Measurements from ENCODE around the gene SKAP1.

SKAP1 gene

GRCh38 chr17:48282303-48282702 is 147.7 kb downstream of the SKAP1 start:
- peaks cover 26% of the 10 kb centered on the region for H3K36me3 Mint-ChIP-seq
- no peaks in the 10 kb centered on the region for H3K9me3 Mint-ChIP-seq
- no peak overlapping the region for H3K4me3 Mint-ChIP-seq
- no peaks in the 10 kb centered on the region for H3K4me1 Mint-ChIP-seq
- no peak overlapping the region for H3K27ac Mint-ChIP-seq
- no peak for DNase-seq
- no peaks in the 10 kb centered on the region for H3K27me3 Mint-ChIP-seq
- CTCF ChIA-PET = interaction anchor here (1.0 to 1.2 kb wide), 2 partner anchors 20 to 26 kb away, joined by 3 to 4 read pairs; no protein-coding TSS in a partner anchor

GRCh38 chr17:48278760-48279491 is 151.1 kb downstream of the SKAP1 start:
- no peaks in the 10 kb centered on the region for H3K9me3 Mint-ChIP-seq
- H3K27me3 Mint-ChIP-seq = no peaks in the 10 kb centered on the region
- no peak overlapping the region for H3K4me3 Mint-ChIP-seq
- CTCF ChIA-PET = no interaction called here
- no peak for DNase-seq
- H3K36me3 Mint-ChIP-seq = peaks cover 29% of the 10 kb centered on the region
- H3K27ac Mint-ChIP-seq = no peak overlapping the region
- H3K4me1 Mint-ChIP-seq = no peaks in the 10 kb centered on the region

GRCh38 chr17:48276776-48277175 is 153.2 kb downstream of the SKAP1 start:
- CTCF ChIA-PET = interaction anchor here (0.7 to 1.3 kb wide), 2 partner anchors 14 to 603 kb away, joined by 3 read pairs; no protein-coding TSS in a partner anchor
- Mint-ChIP-seq H3K9me3 (no peaks in the 10 kb centered on the region), H3K4me3 (no peak overlapping the region), H3K27ac (no peak overlapping the region), H3K27me3 (no peaks in the 10 kb centered on the region), H3K36me3 (peaks cover 29% of the 10 kb centered on the region), H3K4me1 (no peaks in the 10 kb centered on the region)
- DNase-seq = no peak

DNA sequence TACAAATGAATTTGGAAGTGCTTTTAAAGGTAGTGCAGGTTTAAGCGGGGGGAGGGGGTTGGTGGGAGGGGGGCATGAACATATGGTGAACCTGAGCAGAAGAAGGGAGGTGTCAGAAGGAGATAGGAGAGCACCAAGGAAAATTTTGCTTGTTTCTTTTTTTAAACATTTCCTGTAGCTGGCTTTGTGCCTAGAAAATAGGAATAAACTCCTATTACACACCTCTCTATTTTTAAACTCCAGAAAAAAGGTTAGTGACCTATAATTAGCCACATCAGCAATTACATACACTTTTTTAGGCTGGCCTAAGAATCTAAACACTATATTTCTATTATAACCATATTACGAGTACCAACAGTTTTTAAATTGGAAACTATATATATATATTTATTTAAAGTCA is 159.1 kb downstream of the SKAP1 start:
- H3K36me3 Mint-ChIP-seq = peaks cover 8% of the 10 kb centered on the region
- CTCF ChIA-PET = interaction anchor here (1.3 kb wide), 1 partner anchor 8 kb away, joined by 4 read pairs; no protein-coding TSS in a partner anchor
- no peak overlapping the region for H3K4me3 Mint-ChIP-seq

GRCh38 chr17:48269209-48269608 is 160.8 kb downstream of the SKAP1 start:
- Mint-ChIP-seq H3K27ac (no peak overlapping the region), H3K9me3 (no peaks in the 10 kb centered on the region), H3K4me3 (no peak overlapping the region), H3K27me3 (no peaks in the 10 kb centered on the region), H3K36me3 (peaks cover 1% of the 10 kb centered on the region), H3K4me1 (no peaks in the 10 kb centered on the region)
- DNase-seq = no peak
- CTCF ChIA-PET = interaction anchor here (1.3 to 1.9 kb wide), 4 partner anchors 12 to 324 kb away, joined by 3 to 5 read pairs (median 4); no protein-coding TSS in a partner anchor

More for the DNA sequence above, 159.1 kb downstream of the SKAP1 start:
- Mint-ChIP-seq H3K9me3 (no peaks in the 10 kb centered on the region), H3K4me1 (no peaks in the 10 kb centered on the region), H3K27me3 (no peaks in the 10 kb centered on the region), H3K27ac (no peak overlapping the region)
- no peak for DNase-seq

GRCh38 chr17:48263731-48264035 is 166.3 kb downstream of the SKAP1 start:
- H3K27me3 Mint-ChIP-seq = no peaks in the 10 kb centered on the region
- H3K4me1 Mint-ChIP-seq = no peaks in the 10 kb centered on the region
- CTCF ChIA-PET = interaction anchor here (0.7 to 3.4 kb wide), 15 partner anchors 10 to 349 kb away, joined by 3 to 17 read pairs (median 4); partner anchors contain the start of gene HOXB5
- peaks cover 16% of the 10 kb centered on the region for H3K36me3 Mint-ChIP-seq
- no peak overlapping the region for H3K27ac Mint-ChIP-seq
- no peaks in the 10 kb centered on the region for H3K9me3 Mint-ChIP-seq
- no peak overlapping the region for H3K4me3 Mint-ChIP-seq
- no peak for DNase-seq

DNA sequence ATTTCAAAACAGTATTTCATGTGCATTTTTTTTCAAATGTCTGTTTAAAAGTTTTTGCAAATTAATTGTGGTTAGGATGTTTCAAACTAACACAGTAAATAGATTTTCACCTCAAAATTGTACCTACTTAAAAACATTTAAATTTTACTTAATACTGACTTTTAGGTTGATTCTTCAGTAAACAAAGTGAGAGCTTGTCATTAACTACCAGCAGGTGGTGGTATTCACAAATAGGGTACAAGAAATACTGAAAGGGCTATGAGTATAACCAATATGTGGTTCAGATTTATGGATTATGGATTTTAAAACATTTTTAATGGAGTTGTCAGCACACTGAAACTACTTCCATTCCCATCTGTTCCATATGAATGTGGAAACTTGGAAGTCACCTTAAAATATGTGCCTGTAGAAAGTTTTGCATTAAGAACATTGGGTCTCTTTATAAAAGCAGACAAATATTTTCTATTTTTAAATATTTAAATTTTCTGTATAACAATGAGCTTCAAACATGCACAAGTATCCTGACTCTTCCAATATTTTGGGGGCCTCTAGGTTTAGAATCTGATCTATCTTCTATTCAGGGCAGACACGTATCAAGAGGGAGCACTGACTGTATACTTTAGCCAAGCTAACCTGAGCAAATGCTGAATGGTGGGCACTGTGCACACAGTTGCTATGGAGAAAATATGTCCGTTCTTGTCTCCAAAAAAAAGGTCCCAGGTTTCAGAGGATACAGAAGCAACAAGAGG is 166.9 kb downstream of the SKAP1 start:
- no peak for DNase-seq
- no peaks in the 10 kb centered on the region for H3K4me1 Mint-ChIP-seq
- no peaks in the 10 kb centered on the region for H3K27me3 Mint-ChIP-seq
- H3K27ac Mint-ChIP-seq = no peak overlapping the region
- CTCF ChIA-PET = interaction anchor here (0.6 to 3.4 kb wide), 24 partner anchors 8 to 349 kb away, joined by 3 to 17 read pairs (median 4); partner anchors contain the start of genes HOXB3 and HOXB5
- peaks cover 19% of the 10 kb centered on the region for H3K36me3 Mint-ChIP-seq
- H3K4me3 Mint-ChIP-seq = no peak overlapping the region
- H3K9me3 Mint-ChIP-seq = no peaks in the 10 kb centered on the region

DNA sequence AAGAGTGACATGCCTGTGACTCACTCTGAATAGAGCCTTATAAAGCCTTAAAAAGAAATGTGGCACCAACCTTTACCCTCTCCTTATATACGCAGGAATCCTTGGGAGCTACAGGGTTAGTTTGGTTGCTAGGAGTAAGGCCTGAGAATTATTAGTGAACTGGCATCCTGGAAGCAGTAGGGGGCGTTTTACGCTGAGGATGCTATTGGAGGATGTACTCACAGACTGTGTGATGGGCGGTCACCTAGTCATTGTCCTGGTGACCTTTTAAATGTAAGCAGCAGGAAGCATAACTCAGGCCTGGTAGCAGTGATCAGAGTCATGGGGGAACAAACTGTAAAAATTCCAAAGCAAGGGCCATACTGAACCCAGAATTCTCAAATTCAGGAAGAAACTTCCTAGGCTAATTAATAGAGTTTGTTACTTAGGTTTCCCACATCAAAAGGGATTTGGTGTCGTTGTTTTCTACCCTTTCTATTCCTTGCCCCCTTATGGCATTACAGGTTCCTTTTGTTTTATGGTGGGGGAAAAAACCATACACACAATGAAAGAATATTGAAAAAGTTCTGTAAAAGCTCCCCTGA is 168.6 kb downstream of the SKAP1 start:
- H3K9me3 Mint-ChIP-seq = no peaks in the 10 kb centered on the region
- H3K27ac Mint-ChIP-seq = no peak overlapping the region
- no peaks in the 10 kb centered on the region for H3K27me3 Mint-ChIP-seq
- CTCF ChIA-PET = interaction anchor here (1.2 to 2.8 kb wide), 5 partner anchors 43 to 332 kb away, joined by 3 to 24 read pairs (median 4); partner anchors contain the start of gene HOXB5
- DNase-seq = no peak
- H3K36me3 Mint-ChIP-seq = peaks cover 21% of the 10 kb centered on the region
- no peaks in the 10 kb centered on the region for H3K4me1 Mint-ChIP-seq
- no peak overlapping the region for H3K4me3 Mint-ChIP-seq

DNA sequence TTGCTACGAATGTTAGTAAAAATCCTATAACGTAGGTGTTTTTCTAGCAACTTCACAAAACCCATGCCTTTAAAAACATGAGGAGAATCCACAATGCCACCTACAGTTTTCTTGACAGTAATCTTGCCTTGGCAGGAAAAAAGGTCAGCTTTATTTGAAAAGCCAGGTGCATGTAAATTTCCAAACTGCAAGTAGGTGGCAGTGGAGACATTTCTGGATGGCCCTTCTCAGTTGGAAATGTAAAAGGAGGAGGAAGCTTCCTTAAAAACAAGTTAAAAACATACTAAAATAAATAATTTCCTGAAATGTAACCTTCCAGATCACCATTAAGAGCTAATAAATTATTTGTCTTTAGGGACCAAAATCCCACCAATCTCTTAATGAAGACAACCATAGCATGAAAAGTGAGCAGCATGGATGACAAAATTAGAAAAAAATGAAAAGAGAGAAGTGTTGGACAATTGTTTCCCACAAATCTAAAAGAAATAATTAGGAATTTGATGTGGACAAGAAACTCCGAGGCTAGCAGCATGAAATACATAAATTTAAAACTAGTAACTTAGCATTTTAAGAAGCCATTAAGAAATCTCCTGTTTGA is 170.2 kb downstream of the SKAP1 start:
- CTCF ChIA-PET = interaction anchor here (0.7 to 2.8 kb wide), 10 partner anchors 10 to 342 kb away, joined by 3 to 24 read pairs (median 4); partner anchors contain the start of gene HOXB5
- Mint-ChIP-seq H3K27me3 (no peaks in the 10 kb centered on the region), H3K4me1 (no peaks in the 10 kb centered on the region), H3K27ac (no peak overlapping the region), H3K4me3 (no peak overlapping the region), H3K36me3 (peaks cover 22% of the 10 kb centered on the region), H3K9me3 (no peaks in the 10 kb centered on the region)
- DNase-seq = no peak

- no peak for DNase-seq
- peaks cover 21% of the 10 kb centered on the region for H3K36me3 Mint-ChIP-seq
- H3K27ac Mint-ChIP-seq = no peak overlapping the region
- H3K4me3 Mint-ChIP-seq = no peak overlapping the region
- CTCF ChIA-PET = interaction anchor here (0.9 to 2.5 kb wide), 4 partner anchors 8 to 360 kb away, joined by 3 to 11 read pairs (median 4); no protein-coding TSS in a partner anchor
- H3K9me3 Mint-ChIP-seq = no peaks in the 10 kb centered on the region
- no peaks in the 10 kb centered on the region for H3K27me3 Mint-ChIP-seq
- no peaks in the 10 kb centered on the region for H3K4me1 Mint-ChIP-seq
These were observed 171.7 kb downstream of the SKAP1 start for GRCh38 chr17:48258331-48258730.

- H3K4me3 Mint-ChIP-seq = no peak overlapping the region
- H3K9me3 Mint-ChIP-seq = no peaks in the 10 kb centered on the region
- DNase-seq = no peak
- H3K27ac Mint-ChIP-seq = no peak overlapping the region
- no peaks in the 10 kb centered on the region for H3K27me3 Mint-ChIP-seq
- H3K36me3 Mint-ChIP-seq = peaks cover 17% of the 10 kb centered on the region
- H3K4me1 Mint-ChIP-seq = no peaks in the 10 kb centered on the region
- CTCF ChIA-PET = no interaction called here
These were observed 174.3 kb downstream of the SKAP1 start for GRCh38 chr17:48255759-48256158.

GRCh38 chr17:48254896-48255295 is 175.1 kb downstream of the SKAP1 start:
- H3K36me3 Mint-ChIP-seq = peaks cover 13% of the 10 kb centered on the region
- DNase-seq = no peak
- no peaks in the 10 kb centered on the region for H3K27me3 Mint-ChIP-seq
- H3K4me1 Mint-ChIP-seq = no peaks in the 10 kb centered on the region
- H3K27ac Mint-ChIP-seq = no peak overlapping the region
- CTCF ChIA-PET = no interaction called here
- H3K9me3 Mint-ChIP-seq = no peaks in the 10 kb centered on the region
- no peak overlapping the region for H3K4me3 Mint-ChIP-seq

GRCh38 chr17:48253975-48254374 is 176.0 kb downstream of the SKAP1 start:
- H3K36me3 Mint-ChIP-seq = peaks cover 13% of the 10 kb centered on the region
- no peaks in the 10 kb centered on the region for H3K9me3 Mint-ChIP-seq
- no peak overlapping the region for H3K27ac Mint-ChIP-seq
- CTCF ChIA-PET = no interaction called here
- H3K4me1 Mint-ChIP-seq = no peaks in the 10 kb centered on the region
- no peak for DNase-seq
- H3K27me3 Mint-ChIP-seq = no peaks in the 10 kb centered on the region
- H3K4me3 Mint-ChIP-seq = no peak overlapping the region

- Mint-ChIP-seq H3K27ac (no peak overlapping the region), H3K27me3 (no peaks in the 10 kb centered on the region), H3K9me3 (no peaks in the 10 kb centered on the region), H3K4me3 (no peak overlapping the region), H3K36me3 (peaks cover 8% of the 10 kb centered on the region), H3K4me1 (no peaks in the 10 kb centered on the region)
- CTCF ChIA-PET = no interaction called here
- no peak for DNase-seq
These were observed 178.1 kb downstream of the SKAP1 start for GRCh38 chr17:48251950-48252349.
